IMR-90 (cell line): Measurements from ENCODE around the gene HNRNPA3. TPM values are rescaled to one million over a fixed set of nuclear protein-coding genes. Genes with fewer than 3 reads are reported as not detected.

Source experiments
- ATAC-seq: fragments of 200-7000 bp; cut with Tn5 transposase; 2 replicates; pipeline ENCODE4 v1.9.1; 2020; ENCODE audit warnings: low read depth, mild to moderate bottlenecking, moderate library complexity
- BruUV-seq: library from RNA; stranded (reverse); fragments of 400-500 nt; replicated peaks from 2 replicates; lab custom pipeline; 2021; lab: Mats Ljungman, UMichigan
- CTCF ChIA-PET: fragments of 300-600 bp; formaldehyde crosslinking; extraction: SDS; loops from one replicate; lab custom pipeline; 2021; ENCODE audit warnings: antibody characterized with exemption; lab: Yijun Ruan, JAX
- POLR2A ChIA-PET: fragments of 300-600 bp; sonication (Branson Sonifier 250); formaldehyde crosslinking; loops from one replicate; lab custom pipeline; 2022; ENCODE audit warnings: antibody characterized with exemption; ENCODE audit not compliant: unreplicated experiment; lab: Charles Lee
- DNase-seq: peaks from one replicate; pipeline ENCODE4 v3.0.0; 2013
- H2AFZ ChIP-seq: replicated peaks from 2 replicates; pipeline ENCODE3; 2013; ENCODE audit warnings: low read length, mild to moderate bottlenecking; ENCODE audit not compliant: poor library complexity
- H2AK5ac ChIP-seq: 2 replicates; pipeline ENCODE4 v1.6.1; 2013; ENCODE audit warnings: low read depth, low read length, inconsistent platforms
- H2AK9ac ChIP-seq: replicated peaks from 2 replicates; pipeline ENCODE3; 2013; ENCODE audit warnings: mild to moderate bottlenecking, low read depth, low read length, moderate library complexity; ENCODE audit not compliant: poor library complexity
- H2BK120ac ChIP-seq: 2 replicates; pipeline ENCODE4 v1.6.1; 2013; ENCODE audit warnings: low read depth, low read length, inconsistent platforms
- H2BK15ac ChIP-seq: 3 replicates; pipeline ENCODE4 v1.6.1; 2013; ENCODE audit warnings: low read depth, low read length, inconsistent platforms
- H2BK20ac ChIP-seq: 2 replicates; pipeline ENCODE4 v1.6.1; 2013; ENCODE audit warnings: low read depth, mild to moderate bottlenecking, inconsistent platforms, low read length, moderate library complexity
- H2BK5ac ChIP-seq: 2 replicates; pipeline ENCODE4 v1.6.1; 2013; ENCODE audit warnings: mild to moderate bottlenecking, low read depth, low read length, inconsistent platforms; ENCODE audit not compliant: poor library complexity, severe bottlenecking
- H3K14ac ChIP-seq: replicated peaks from 2 replicates; pipeline ENCODE4 v1.6.1; 2013; ENCODE audit warnings: low read depth, low read length, inconsistent platforms
- H3K18ac ChIP-seq: 2 replicates; pipeline ENCODE4 v1.6.1; 2013; ENCODE audit warnings: low read depth, low read length, control low read depth
- H3K23ac ChIP-seq: 2 replicates; pipeline ENCODE4 v1.6.1; 2013; ENCODE audit warnings: low read depth, low read length, inconsistent platforms
- H3K27ac ChIP-seq: 2 replicates; pipeline ENCODE4 v1.5.1; 2013; ENCODE audit warnings: mild to moderate bottlenecking, control low read depth, low read length; ENCODE audit not compliant: insufficient read depth
- H3K27me3 ChIP-seq: 2 replicates; pipeline ENCODE4 v1.6.1; 2013; ENCODE audit warnings: low read length; ENCODE audit not compliant: control insufficient read depth, insufficient read depth
- H3K36me3 ChIP-seq: 2 replicates; pipeline ENCODE4 v1.6.1; 2013; ENCODE audit warnings: low read length, mixed read lengths; ENCODE audit not compliant: control insufficient read depth, insufficient read depth
- H3K4ac ChIP-seq: 2 replicates; pipeline ENCODE4 v1.6.1; 2013; ENCODE audit warnings: low read depth, low read length, inconsistent platforms
- H3K4me1 ChIP-seq: 2 replicates; pipeline ENCODE4 v1.6.1; 2013; ENCODE audit warnings: low read length, mixed read lengths; ENCODE audit not compliant: control insufficient read depth, insufficient read depth
- H3K4me2 ChIP-seq: 2 replicates; pipeline ENCODE4 v1.6.1; 2013; ENCODE audit warnings: low read depth, mild to moderate bottlenecking, control low read depth, low read length, moderate library complexity
- H3K4me3 ChIP-seq: 2 replicates; pipeline ENCODE4 v1.5.1; 2013; ENCODE audit warnings: low read depth, mild to moderate bottlenecking, control low read depth, low read length, moderate library complexity; ENCODE audit not compliant: insufficient read depth
- H3K56ac ChIP-seq: 2 replicates; pipeline ENCODE4 v1.6.1; 2013; ENCODE audit warnings: low read length, inconsistent platforms; ENCODE audit not compliant: insufficient read depth; ENCODE audit errors: extremely low read depth
- H3K79me1 ChIP-seq, 2 experiments: 2 replicates each; pipeline ENCODE4 v1.6.1; 2013; ENCODE audit warnings: low read length in 2 of 2, inconsistent platforms in 1 of 2, low read depth in 1 of 2
- H3K9ac ChIP-seq: 2 replicates; pipeline ENCODE4 v1.6.1; 2013; ENCODE audit warnings: low read depth, low read length, control low read depth
- H3K9me1 ChIP-seq: 2 replicates; pipeline ENCODE4 v1.6.1; 2013; ENCODE audit warnings: low read length, inconsistent platforms; ENCODE audit not compliant: insufficient read depth
- H3K9me3 ChIP-seq: 2 replicates; pipeline ENCODE4 v1.6.1; 2013; ENCODE audit warnings: low read length; ENCODE audit not compliant: control insufficient read depth, insufficient read depth
- H4K20me1 ChIP-seq: 2 replicates; pipeline ENCODE4 v1.6.1; 2013; ENCODE audit warnings: low read length, inconsistent platforms; ENCODE audit not compliant: insufficient read depth
- H4K5ac ChIP-seq: 2 replicates; pipeline ENCODE4 v1.6.1; 2013; ENCODE audit warnings: mild to moderate bottlenecking, low read depth, low read length, control low read depth
- H4K8ac ChIP-seq, 2 experiments: 2 replicates each; pipeline ENCODE4 v1.6.1; 2013; ENCODE audit warnings: low read depth in 2 of 2, low read length in 2 of 2, control low read depth in 1 of 2, inconsistent platforms in 1 of 2
- H4K91ac ChIP-seq: 2 replicates; pipeline ENCODE4 v1.6.1; 2013; ENCODE audit warnings: low read depth, low read length, inconsistent platforms; ENCODE audit not compliant: insufficient read depth
- CHD1 ChIP-seq: IDR thresholded peaks from 2 replicates; pipeline ENCODE4 v1.6.1; 2012; ENCODE audit warnings: low read depth, low read length, improper control_type of control experiment
- CTCF ChIP-seq: conservative IDR thresholded peaks from 2 replicates; pipeline ENCODE4 v1.5.1; 2012; ENCODE audit warnings: mild to moderate bottlenecking, low read depth, low read length, improper control_type of control experiment
- ELK1 ChIP-seq: fragments of 150-350 bp; IDR thresholded peaks from 2 replicates; pipeline ENCODE4 v1.6.1; 2016; ENCODE audit warnings: low read depth, mild to moderate bottlenecking, low read length, moderate library complexity, borderline replicate concordance
- FOS ChIP-seq: fragments of 150-350 bp; IDR thresholded peaks from 2 replicates; pipeline ENCODE4 v1.6.1; 2016; ENCODE audit warnings: low read depth, low read length
- MXI1 ChIP-seq: IDR thresholded peaks from 2 replicates; pipeline ENCODE4 v1.6.1; 2012; ENCODE audit warnings: low read depth, mild to moderate bottlenecking, low read length, moderate library complexity, borderline replicate concordance
- POLR2A ChIP-seq: IDR thresholded peaks from 2 replicates; pipeline ENCODE4 v1.6.1; 2012; ENCODE audit warnings: mild to moderate bottlenecking, low read depth, low read length
- RCOR1 ChIP-seq: IDR thresholded peaks from 2 replicates; pipeline ENCODE4 v1.6.1; 2012; ENCODE audit warnings: mild to moderate bottlenecking, low read length, improper control_type of control experiment; ENCODE audit not compliant: insufficient replicate concordance
- SMC3 ChIP-seq: fragments of 150-350 bp; IDR thresholded peaks from 2 replicates; pipeline ENCODE4 v1.6.1; 2016; ENCODE audit warnings: low read depth, mild to moderate bottlenecking, antibody characterized with exemption, low read length, moderate library complexity
- dilution Hi-C: fragments of 300-500 bp; cut with HindIII; formaldehyde crosslinking; loops from one replicate; pipeline ENCODE4 v1.14.3; 2018; ENCODE audit warnings: low sequenced_read_pairs; ENCODE audit not compliant: unreplicated experiment
- in situ Hi-C: fragments of 300-500 bp; cut with MboI; formaldehyde crosslinking; loops from 3 replicates; pipeline ENCODE4 v1.14.3; 2019; ENCODE audit warnings: low sequenced_read_pairs, inconsistent platforms, mixed read lengths
- intact Hi-C: fragments of 100-400 bp; cut with micrococcal nuclease; formaldehyde crosslinking; loops from 2 replicates; pipeline ENCODE4 v1.10.0; 2022
- polyA plus RNA-seq, 3 experiments: library from polyadenylated mRNA; depleted of rRNA; stranded (reverse); fragments of >200 nt; gene quantifications; 2 replicates each; pipeline ENCODE4 v1.2.3, GENCODE V29; 2012; ENCODE audit warnings: low replicate concordance in 1 of 3
- total RNA-seq: library from RNA; depleted of rRNA; stranded (reverse); fragments of >200 nt; gene quantifications from 2 replicates; pipeline ENCODE4 v1.2.3, GENCODE V29; 2012

Gene HNRNPA3
- total and polyA plus RNA-seq, 2 of the 4 experiments (the other 2 are of a cell fraction), result 18.6 to 111 TPM

GRCh38 chr2:177172034-177172880 lies 40.3 kb upstream of the HNRNPA3 start:
- Histone ChIP-seq H3K4me1 (peaks cover 11% of the 10 kb centered on the region), H2AFZ (no peak overlapping the region), H2AK9ac (no peak overlapping the region), H3K9me3 (no peaks in the 10 kb centered on the region), H3K27me3 (no peaks in the 10 kb centered on the region), H3K56ac (no peak overlapping the region), H3K27ac (peak overlapping the region; percentile 32; the same call in 1 of the 2 replicates), H3K9ac (no peak overlapping the region), H3K18ac (no peak overlapping the region), H2BK15ac (0 out of 3 replicates have a peak overlapping the region, but pooled peaks have one; percentile 30), H3K36me3 (no peaks in the 10 kb centered on the region), H2AK5ac (peak overlapping the region; percentile 20; the same call in 1 of the 2 replicates), H4K91ac (peak overlapping the region; percentile 68; the same call in 1 of the 2 replicates), H2BK20ac (peak overlapping the region; percentile 80; the same call in 1 of the 2 replicates), H2BK5ac (peak overlapping the region; percentile 21), H3K4me2 (no peak overlapping the region; the same call in 1 of the 2 replicates), H3K4me3 (no peak overlapping the region), H3K79me1 (peaks cover 3% of the 10 kb centered on the region in 2 experiments; a peak in 2 of 4 replicates), H2BK120ac (peak overlapping the region; percentile 79), H4K20me1 (no peaks in the 10 kb centered on the region), H3K23ac (peak overlapping the region; percentile 55; the same call in 1 of the 2 replicates), H3K4ac (peak overlapping the region; percentile 29; the same call in 1 of the 2 replicates), H3K14ac (0 out of 2 replicates have a peak overlapping the region, but pooled peaks have one; percentile 40), H4K5ac (no peak overlapping the region), H4K8ac (no peak overlapping the region), H3K9me1 (peaks cover 11% of the 10 kb centered on the region; the same call in 1 of the 2 replicates)
- dilution Hi-C loops (no loop called here), intact Hi-C loops (no loop called here), in situ Hi-C loops (no loop called here)
- ChIA-PET CTCF (interaction anchor here (0.6 kb wide), 1 partner anchor 9 kb away, joined by 3 read pairs; no protein-coding TSS in a partner anchor), POLR2A (no interaction called here)
- DNase-seq (peak; percentile 82), ATAC-seq (peak; percentile 71)
- BruUV-seq, result no TSS peak
- no peak for TF ChIP-seq ELK1
- TF ChIP-seq POLR2A, result no peak
- TF ChIP-seq FOS, result no peak
- TF ChIP-seq CTCF, result no peak
- TF ChIP-seq RCOR1, result no peak
- TF ChIP-seq MXI1, result no peak
- TF ChIP-seq SMC3, result no peak
- TF ChIP-seq CHD1, result no peak
